ENCODE measurements around the gene SPEM3. TPM values are rescaled to one million over a fixed set of nuclear protein-coding genes. Genes with fewer than 3 reads are reported as not detected.
A peak's percentile ranks its signal among the peaks of the same experiment; 100 is the strongest.

SPEM3 gene
- total RNA-seq, 1 donor from 2014 or later, result not detected

GRCh38 chr17:7417056-7417655, 11.5 kb upstream of the SPEM3 start:
- no peak for ATAC-seq
- no peak for DNase-seq (ENCODE audit: low spot score)
- intact Hi-C loops (cut with DNase I), result no loop called here

DNA sequence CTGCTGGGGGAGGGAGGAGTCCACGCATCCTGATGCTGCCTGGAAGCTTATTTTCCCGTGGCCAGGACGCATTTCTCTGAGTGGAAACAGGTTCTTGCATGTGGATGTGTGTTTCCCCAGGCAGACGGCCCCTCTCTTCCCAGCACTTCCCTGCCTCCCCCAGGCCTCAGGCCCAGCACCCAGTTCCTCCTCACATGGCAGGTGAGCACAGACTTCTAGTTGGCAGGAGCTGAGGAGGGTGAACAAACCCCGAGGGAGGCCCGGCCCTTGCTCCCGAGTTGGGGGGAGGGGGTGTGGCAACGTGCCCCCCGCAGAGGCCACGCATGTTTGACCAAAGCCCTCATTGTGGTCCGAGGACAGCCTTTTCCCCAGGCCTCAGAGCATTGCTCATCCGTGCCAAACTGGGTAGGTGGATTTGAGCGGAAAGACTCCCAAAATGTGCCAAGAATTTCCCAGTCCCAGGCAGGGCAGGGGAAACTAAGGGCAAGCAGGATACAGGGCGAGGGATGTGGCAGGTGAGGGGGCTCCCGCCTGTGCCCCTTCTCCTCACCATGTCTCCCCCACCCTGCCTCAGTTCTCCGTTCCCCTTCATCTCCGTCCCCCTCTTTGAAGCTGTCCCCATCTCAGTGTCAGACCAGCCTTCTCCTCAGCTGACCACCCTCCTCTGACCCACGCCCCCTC, 10.0 kb upstream of the SPEM3 start:
- ATAC-seq (no peak), DNase-seq (ENCODE audit: low spot score) (no peak)
- intact Hi-C loops (cut with DNase I), result no loop called here

DNA sequence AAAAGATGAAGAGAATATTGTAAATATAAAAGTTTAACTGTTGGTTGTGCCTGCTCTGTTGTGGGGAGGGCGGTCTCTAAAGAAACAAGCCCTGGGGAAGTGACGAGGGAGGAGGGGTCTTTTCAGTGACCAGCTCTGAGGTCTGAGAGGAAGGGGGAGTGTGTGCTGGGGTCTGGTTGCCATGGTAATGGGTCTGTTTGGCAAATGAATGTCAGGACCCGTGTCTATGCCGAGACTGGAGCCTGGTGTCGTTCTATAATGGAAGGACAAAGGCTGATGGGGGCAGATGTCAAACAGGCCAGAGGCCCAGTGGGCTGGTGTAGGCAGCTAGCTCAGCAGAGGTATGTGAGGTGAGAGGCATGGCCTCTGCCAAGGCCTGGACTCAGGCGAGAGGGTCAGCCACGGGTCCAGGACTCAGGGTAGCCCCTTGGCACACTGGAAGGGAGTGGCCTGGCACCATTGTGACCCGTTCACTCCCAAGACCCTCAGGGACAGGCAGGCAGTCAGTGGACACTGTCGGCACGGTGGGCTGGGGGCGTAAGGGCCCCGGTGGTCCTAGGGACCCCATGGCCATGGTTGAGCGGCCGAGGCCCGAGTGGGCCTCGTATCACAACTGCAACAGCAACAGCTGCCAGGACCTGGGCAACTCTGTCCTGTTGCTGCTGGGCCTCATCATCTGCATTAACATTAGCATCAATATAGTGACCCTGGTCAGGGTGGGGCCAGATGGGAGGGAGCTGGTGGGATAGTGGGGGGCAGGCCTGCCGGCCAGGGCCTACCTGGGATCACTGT, 8.6 kb upstream of the SPEM3 start, which contains the start of gene SPEM1:
SPEM1 (plus strand) TSS at position 506 of the 792 bp plus-strand sequence; CDS start at position 567, 61 bp downstream.
- ATAC-seq (no peak), DNase-seq (ENCODE audit: low spot score) (no peak)
- intact Hi-C loops (cut with DNase I), result no loop called here

GRCh38 chr17:7421186-7421585, 7.5 kb upstream of the SPEM3 start:
- intact Hi-C loops (cut with DNase I), result no loop called here
- ATAC-seq (no peak), DNase-seq (ENCODE audit: low spot score) (no peak)

DNA sequence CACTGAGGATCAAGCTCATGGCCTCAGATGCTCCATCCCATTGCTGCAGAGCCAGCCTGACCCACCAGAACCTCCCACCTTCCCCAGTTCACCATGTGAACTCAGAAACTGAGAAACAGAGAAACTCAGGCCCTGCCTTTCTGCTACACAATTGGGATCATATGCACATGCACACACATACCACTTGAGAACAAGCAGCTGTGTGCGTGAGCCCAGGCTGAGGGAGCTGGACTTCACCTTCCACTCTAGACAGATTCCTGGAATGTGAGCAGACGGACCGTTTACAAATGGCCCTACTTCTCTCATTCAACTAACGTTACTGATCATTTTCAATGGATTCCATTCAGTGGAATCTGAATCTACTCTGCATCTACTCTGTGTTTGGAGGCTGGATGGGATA, 5.0 kb upstream of the SPEM3 start:
- intact Hi-C loops (cut with DNase I), result no loop called here
- DNase-seq (ENCODE audit: low spot score) (no peak), ATAC-seq (no peak)

- intact Hi-C loops (cut with DNase I), result no loop called here
- no peak for ATAC-seq
Observed at GRCh38 chr17:7425316-7425715, 3.3 kb upstream of the SPEM3 start, which contains the start of gene SPEM2. SPEM2 (plus strand) TSS chr17:7425616; CDS start chr17:7425689, 73 bp downstream.

GRCh38 chr17:7425756-7426155, 2.9 kb upstream of the SPEM3 start:
- intact Hi-C loops (cut with DNase I), result no loop called here
- DNase-seq (ENCODE audit: low spot score), result no peak
- ATAC-seq, result no peak

More at GRCh38 chr17:7425316-7425715, 3.3 kb upstream of the SPEM3 start, which contains the start of gene SPEM2:
- DNase-seq (ENCODE audit: low spot score), result no peak

- intact Hi-C loops (cut with DNase I), result no loop called here
- ATAC-seq (no peak), DNase-seq (ENCODE audit: low spot score) (no peak)
Observed at GRCh38 chr17:7426203-7426863, 2.3 kb upstream of the SPEM3 start.

DNA sequence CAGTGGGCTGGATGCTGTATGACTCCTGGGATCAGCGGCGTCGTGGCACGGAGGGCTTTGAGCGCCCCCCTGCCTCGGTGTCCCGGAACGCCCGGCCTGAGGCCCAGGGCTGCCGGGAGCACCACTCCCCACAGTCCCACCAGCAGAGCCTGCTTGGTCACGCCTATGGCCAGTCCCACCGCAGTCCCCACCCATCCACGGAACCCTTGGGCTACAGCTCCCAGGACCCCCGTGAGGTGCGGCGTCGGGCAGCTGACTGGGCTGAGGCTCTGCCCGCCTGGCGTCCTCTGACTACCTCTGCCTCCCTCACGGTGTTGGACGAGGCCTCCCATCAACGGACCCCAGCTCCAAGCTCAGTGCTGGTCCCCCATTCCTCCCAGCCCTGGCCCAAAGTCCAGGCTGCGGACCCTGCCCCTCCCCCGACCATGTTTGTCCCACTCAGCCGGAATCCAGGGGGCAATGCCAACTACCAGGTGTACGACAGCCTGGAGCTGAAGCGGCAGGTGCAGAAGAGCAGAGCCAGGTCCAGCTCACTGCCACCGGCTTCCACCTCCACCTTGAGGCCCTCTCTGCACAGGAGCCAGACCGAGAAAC, 1.7 kb upstream of the SPEM3 start:
- no peak for ATAC-seq
- intact Hi-C loops (cut with DNase I), result no loop called here
- no peak for DNase-seq (ENCODE audit: low spot score)

- ATAC-seq (no peak), DNase-seq (ENCODE audit: low spot score) (no peak)
- intact Hi-C loops (cut with DNase I), result no loop called here
Observed at GRCh38 chr17:7427549-7427948, 1.1 kb upstream of the SPEM3 start.

- DNase-seq (ENCODE audit: low spot score) (no peak), ATAC-seq (no peak)
- intact Hi-C loops (cut with DNase I), result no loop called here
Observed at GRCh38 chr17:7429722-7430121, 1.1 kb downstream of the SPEM3 start.

- no peak for ATAC-seq
- intact Hi-C loops (cut with DNase I), result no loop called here
- DNase-seq (ENCODE audit: low spot score), result no peak
Observed at GRCh38 chr17:7431231-7431630, 2.6 kb downstream of the SPEM3 start.

DNA sequence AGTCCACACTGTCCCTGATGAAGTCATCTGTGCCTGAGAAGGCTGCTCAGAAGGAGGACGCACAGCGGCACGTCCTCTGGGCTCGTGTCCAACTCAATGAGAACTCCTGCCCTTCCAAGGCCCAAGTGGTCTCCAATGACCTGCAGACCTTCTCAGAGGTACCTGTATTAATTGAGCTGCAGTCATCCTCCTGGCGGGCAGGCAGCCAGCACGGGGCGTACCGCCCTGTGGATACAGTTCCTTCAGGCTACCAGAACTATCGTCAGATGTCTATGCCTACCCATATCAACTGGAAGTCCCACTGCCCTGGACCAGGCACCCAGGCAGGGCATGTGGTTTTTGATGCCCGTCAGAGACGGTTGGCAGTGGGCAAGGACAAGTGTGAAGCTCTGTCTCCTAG, 3.6 kb downstream of the SPEM3 start:
- DNase-seq (ENCODE audit: low spot score) (no peak), ATAC-seq (no peak)
- intact Hi-C loops (cut with DNase I), result no loop called here

- DNase-seq (ENCODE audit: low spot score) (no peak), ATAC-seq (peak; percentile 15)
- intact Hi-C loops (cut with DNase I), result no loop called here
Observed at GRCh38 chr17:7435676-7436555, 7.3 kb downstream of the SPEM3 start.

DNA sequence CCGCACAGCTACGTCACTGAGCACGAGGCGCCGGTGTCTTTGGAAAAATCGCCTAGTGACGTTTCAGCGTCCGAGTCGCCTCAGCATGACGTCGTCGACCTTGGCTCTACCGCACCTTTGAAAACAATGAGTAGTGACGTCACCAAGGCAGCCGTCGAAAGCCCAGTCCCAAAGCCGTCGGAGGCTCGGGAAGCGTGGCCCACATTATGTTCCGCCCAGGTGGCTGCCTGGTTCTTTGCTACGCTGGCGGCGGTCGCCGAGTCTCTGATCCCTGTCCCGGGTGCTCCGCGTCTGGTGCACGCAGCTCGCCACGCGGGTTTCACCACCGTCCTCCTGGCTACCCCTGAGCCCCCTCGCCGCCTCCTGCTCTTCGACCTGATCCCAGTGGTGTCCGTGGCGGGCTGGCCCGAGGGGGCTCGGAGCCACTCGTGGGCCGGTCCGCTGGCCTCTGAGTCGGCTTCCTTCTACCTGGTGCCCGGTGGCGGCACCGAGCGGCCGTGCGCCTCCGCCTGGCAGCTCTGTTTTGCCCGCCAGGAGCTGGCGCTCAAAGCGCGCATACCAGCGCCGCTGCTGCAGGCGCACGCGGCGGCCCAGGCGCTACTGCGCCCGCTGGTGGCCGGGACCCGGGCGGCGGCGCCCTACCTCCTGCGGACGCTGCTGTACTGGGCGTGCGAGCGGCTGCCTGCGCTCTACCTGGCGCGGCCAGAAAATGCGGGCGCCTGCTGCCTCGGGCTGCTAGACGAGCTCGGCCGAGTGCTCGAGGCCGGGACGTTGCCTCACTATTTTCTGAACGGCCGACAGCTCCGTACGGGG, 8.1 kb downstream of the SPEM3 start:
- DNase-seq (ENCODE audit: low spot score) (peak; percentile 83), ATAC-seq (peak; percentile 55)
- intact Hi-C loops (cut with DNase I), result no loop called here

DNA sequence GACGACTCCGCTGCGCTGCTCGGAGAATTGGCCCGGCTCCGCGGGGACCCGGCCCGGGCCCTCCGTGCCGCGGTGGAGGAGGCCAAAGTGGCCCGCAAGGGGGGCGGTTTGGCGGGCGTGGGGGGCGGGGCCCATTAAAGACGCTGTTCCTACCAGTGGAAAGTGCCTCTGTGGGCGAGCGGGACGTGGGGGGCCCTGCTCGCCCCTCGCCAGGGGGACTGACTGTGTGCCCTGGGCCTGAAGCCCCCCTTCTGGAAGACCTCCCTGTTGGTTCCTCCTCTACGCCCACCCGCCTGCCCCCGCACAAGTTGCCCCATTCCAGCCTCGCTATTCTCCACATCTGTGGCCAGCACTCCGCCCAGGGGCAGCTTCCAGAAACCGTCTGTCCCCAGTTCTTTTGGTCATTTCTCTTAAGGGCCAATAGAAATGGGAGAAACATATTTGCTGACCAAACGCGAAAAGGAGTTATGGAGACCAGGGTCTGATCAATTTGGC, 8.8 kb downstream of the SPEM3 start:
- DNase-seq (ENCODE audit: low spot score) (no peak), ATAC-seq (no peak)
- intact Hi-C loops (cut with DNase I), result no loop called here

GRCh38 chr17:7437950-7438614, 9.4 kb downstream of the SPEM3 start:
- intact Hi-C loops (cut with DNase I), result no loop called here
- ATAC-seq (peak; percentile 21), DNase-seq (ENCODE audit: low spot score) (peak; percentile 86)
